ENCODE data around the gene MARCKS.

Gene MARCKS

GRCh38 chr6:113856625-113857555 is at the start of gene MARCKS:
Gene MARCKS (plus strand): TSS chr6:113857345. CDS start chr6:113857746, 401 bp downstream.
- DNase-seq (ENCODE audit: low read depth): peak; percentile 51

GRCh38 chr6:113809826-113810225 is 47.3 kb upstream of the MARCKS start:
- DNase-seq (ENCODE audit: low read depth): no peak

- peak; percentile 71 for DNase-seq (ENCODE audit: low read depth)
Measured at GRCh38 chr6:113813142-113813541, 44.0 kb upstream of the MARCKS start.

GRCh38 chr6:113818578-113818977 is 38.6 kb upstream of the MARCKS start:
- DNase-seq (ENCODE audit: low read depth): no peak

GRCh38 chr6:113819169-113819830 is 37.8 kb upstream of the MARCKS start:
- DNase-seq (ENCODE audit: low read depth): no peak

GRCh38 chr6:113820761-113821160 is 36.4 kb upstream of the MARCKS start:
- DNase-seq (ENCODE audit: low read depth): no peak

- no peak for DNase-seq (ENCODE audit: low read depth)
Measured at GRCh38 chr6:113821445-113821844, 35.7 kb upstream of the MARCKS start.

GRCh38 chr6:113823916-113824315 is 33.2 kb upstream of the MARCKS start:
- DNase-seq (ENCODE audit: low read depth): no peak

- no peak for DNase-seq (ENCODE audit: low read depth)
Measured at GRCh38 chr6:113824411-113824810, 32.7 kb upstream of the MARCKS start.

- no peak for DNase-seq (ENCODE audit: low read depth)
Measured at GRCh38 chr6:113824866-113825265, 32.3 kb upstream of the MARCKS start.

- DNase-seq (ENCODE audit: low read depth): peak; percentile 60
Measured at GRCh38 chr6:113825781-113826180, 31.4 kb upstream of the MARCKS start.

- no peak for DNase-seq (ENCODE audit: low read depth)
Measured at GRCh38 chr6:113828984-113829695, 28.0 kb upstream of the MARCKS start.

- DNase-seq (ENCODE audit: low read depth): peak; percentile 75
Measured at GRCh38 chr6:113829696-113830045, 27.5 kb upstream of the MARCKS start.

- DNase-seq (ENCODE audit: low read depth): no peak
Measured at GRCh38 chr6:113830140-113830539, 27.0 kb upstream of the MARCKS start.

GRCh38 chr6:113833537-113833936 is 23.6 kb upstream of the MARCKS start:
- peak; percentile 42 for DNase-seq (ENCODE audit: low read depth)

GRCh38 chr6:113837170-113837569 is 20.0 kb upstream of the MARCKS start:
- no peak for DNase-seq (ENCODE audit: low read depth)

GRCh38 chr6:113842165-113842564 is 15.0 kb upstream of the MARCKS start:
- DNase-seq (ENCODE audit: low read depth): no peak

- no peak for DNase-seq (ENCODE audit: low read depth)
Measured at GRCh38 chr6:113843500-113844073, 13.6 kb upstream of the MARCKS start.

GRCh38 chr6:113846577-113846976 is 10.6 kb upstream of the MARCKS start:
- DNase-seq (ENCODE audit: low read depth): no peak

- DNase-seq (ENCODE audit: low read depth): no peak
Measured at GRCh38 chr6:113847447-113847846, 9.7 kb upstream of the MARCKS start.

GRCh38 chr6:113848280-113848679 is 8.9 kb upstream of the MARCKS start:
- DNase-seq (ENCODE audit: low read depth): no peak

- no peak for DNase-seq (ENCODE audit: low read depth)
Measured at GRCh38 chr6:113848811-113849210, 8.3 kb upstream of the MARCKS start.
